HG02981 (cell line): Measurements from ENCODE around the gene AOPEP.
"Not testable (repeated sequence)": the region's sequence is repeated elsewhere in the genome, so short reads cannot be mapped to it uniquely, and the experiment has no call there.

Experiments
- ATAC-seq: cut with Tn5 transposase; IDR thresholded peaks from one replicate; pipeline ENCODE4 v1.9.1; 2021; ENCODE audit warnings: mild to moderate bottlenecking, moderate library complexity; ENCODE audit not compliant: unreplicated experiment

The AOPEP gene

DNA sequence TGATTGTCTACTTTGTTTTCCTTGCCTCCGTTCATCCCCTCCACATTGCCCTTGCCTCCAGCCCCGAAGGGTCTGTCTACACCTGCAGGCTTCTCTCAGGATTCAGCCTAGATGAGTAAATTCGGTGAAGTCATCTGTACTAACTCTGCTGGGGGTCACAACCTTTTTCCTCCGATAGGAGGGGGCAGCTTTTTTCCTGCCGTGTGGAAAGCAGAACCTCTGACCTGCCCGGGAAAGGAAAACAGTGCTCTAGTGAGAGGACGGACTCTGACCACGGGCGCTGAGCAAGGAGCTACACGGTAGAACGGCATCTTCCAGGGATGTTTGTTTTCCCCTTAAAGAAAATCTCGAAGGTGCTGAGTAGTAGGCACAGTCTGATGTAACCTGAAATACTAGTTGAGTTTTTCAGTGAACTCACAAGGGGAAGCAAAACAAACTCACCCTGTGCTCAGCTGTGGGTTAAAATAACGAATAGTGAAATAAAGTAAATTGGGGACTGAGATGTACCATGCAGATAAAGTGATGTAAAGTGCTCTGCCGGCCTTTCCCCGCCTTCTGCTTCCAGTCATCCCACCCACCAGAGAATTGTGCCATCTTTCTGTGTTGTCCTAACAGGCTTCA, 281.8 kb downstream of the AOPEP start:
- ATAC-seq: no peak

DNA sequence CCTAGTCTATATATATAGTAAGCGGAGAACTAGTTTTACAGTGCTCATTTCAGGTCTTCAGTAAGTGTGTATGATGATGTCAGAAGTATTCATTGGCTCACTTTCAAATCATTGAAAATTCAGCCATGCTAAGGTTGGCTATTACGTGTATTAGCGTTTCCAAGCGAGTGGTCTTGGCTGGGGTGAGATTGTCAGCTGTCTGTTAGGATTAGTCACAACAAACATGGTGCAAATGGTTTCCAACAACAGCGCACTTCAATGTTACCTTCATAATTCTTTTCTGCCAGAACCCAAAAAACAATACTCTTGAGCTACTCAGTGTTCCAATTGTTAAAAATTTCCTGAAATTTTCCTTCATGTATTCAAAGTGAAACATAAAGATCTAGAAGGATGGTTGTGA, 283.0 kb downstream of the AOPEP start:
- ATAC-seq: no peak

DNA sequence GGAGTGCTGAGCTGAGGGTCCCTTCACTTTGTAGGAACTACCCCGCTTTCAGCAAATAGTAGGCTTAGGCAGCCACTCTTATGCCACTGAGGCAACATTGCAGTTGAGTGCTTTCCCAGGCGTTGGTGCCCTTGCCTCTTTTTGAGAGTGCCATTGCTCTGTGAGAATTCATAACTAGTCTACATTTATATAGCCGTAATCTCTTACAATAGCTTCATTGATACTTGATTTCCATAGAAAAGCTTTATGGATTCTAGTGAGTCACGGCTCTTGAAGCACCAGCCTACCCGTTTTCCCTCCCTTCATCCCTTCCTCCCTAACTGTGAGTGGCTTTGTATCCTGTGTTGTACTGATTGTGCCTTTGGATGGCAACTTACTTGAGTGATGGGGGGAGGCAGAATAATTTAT, 283.9 kb downstream of the AOPEP start:
- ATAC-seq: no peak

DNA sequence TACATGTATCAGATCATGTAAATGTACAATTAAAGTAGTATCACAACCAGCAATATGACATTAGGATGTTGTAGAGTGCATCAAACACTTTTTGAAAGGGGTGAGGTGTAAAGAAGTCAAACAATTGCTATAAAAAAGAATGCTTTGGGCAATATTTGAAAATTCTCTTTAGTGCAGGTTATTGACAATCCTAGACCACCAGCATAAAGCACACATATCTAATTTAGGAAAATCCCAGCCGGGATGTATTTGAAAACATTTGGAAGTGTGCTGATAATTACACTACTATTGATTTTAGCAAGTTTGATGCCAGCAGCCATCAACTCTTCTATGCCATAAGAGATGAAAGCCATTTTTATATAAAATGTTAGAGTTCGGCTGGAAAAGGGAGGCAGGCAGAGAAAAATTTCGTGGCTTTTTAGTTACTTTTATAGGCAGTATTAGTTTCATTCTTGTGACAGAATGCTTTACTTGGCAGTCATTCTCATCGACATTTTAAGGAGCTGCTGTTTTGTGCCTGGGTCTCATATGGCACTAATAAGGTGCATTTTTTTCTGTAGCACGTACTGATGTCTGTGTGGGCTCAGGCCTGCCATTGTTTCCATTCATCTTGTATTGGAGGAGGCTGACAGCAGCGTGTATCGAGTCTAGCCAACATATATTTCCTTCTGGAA, 285.7 kb downstream of the AOPEP start:
- no peak for ATAC-seq

DNA sequence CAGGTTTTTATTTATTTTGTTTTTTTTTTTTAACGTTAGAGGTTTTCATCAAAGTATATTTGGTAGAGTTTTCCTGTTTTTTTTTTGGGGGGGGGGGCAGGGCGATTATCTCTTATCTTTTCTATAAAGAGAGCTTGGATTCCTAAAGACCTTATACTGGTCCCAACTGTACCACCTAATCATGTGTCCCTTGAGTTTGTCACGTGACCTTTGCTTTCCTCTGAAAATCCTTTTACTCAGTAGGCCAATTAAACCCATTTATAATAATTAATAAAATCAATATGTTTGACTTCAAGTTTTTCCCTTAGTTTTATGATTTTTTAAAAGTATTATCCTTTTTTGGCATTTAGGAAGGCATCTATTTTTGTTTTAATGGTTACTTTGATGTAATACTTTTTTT, 286.4 kb downstream of the AOPEP start:
- no peak for ATAC-seq

DNA sequence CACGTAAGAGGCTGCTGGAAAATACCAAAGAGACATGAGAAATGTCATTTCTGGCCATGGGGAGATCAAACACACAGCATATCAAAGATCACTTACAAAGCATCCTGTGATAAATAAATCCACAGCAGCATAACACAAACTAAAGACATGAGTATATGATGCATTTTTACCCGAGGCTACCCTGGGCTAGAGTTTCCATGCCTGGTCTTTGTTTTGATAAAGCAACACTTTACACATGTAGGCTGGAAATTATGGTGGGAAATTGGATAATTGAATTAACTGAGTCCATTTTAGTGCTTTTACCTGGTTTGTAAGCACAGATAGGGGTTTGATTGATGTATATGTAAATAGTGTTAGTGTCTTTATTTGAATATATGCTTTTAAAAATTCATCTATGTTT, 288.4 kb downstream of the AOPEP start:
- ATAC-seq: no peak

DNA sequence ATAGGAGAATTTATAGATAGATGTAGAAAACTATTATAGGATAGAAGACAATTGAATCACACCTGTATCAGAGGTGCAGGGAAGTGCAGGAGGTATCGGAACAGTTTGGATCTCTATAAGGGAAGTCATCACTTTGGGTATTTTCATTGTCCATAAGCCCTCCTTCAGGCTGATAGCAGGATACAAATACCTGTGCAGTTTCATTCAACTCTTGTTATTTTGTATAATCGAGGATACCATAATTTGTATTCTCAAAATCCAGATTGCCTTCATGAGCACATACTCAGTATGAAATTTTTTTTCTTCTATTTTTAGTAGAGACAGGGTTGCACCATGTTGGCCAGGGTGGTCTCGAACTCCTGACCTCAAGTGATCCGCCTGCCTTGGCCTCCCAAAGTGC, 289.1 kb downstream of the AOPEP start:
- ATAC-seq: no peak

DNA sequence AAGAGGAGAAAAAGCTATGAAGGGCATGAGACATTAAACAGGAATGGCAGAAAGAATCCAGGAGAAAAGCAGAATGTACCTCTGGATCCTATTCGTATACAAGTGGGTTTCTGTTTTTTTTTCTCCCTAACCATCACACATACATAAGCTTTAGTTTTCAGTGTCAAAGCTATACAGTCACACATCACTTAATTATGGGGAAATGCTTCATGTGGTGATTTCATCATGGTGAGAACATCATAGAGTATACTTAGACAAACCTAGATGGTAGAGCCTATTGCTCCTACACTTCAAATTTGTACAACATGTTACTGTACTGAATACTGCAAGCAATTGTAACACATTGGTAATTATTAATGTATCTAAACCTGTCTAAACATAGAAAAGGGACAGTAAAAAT, 290.6 kb downstream of the AOPEP start:
- no peak for ATAC-seq

DNA sequence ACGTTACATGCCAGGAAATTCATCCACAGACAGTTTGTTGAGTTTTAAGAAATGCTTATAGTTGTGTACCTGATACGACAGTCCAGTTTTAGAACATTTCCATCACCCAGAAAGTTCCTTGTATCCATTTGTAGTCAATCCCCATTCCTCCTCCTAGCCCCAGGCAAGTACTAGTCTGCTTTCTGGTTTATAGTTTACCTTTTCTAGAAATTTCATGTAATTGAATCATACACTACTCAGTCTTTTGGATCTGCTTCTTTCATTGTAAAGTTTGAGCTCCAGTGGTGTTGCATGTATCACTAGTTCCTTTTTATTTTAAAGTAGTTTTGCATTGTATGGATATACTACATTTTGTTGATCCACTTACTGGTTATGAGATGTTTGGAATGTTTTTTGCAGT, 291.2 kb downstream of the AOPEP start:
- no peak for ATAC-seq

DNA sequence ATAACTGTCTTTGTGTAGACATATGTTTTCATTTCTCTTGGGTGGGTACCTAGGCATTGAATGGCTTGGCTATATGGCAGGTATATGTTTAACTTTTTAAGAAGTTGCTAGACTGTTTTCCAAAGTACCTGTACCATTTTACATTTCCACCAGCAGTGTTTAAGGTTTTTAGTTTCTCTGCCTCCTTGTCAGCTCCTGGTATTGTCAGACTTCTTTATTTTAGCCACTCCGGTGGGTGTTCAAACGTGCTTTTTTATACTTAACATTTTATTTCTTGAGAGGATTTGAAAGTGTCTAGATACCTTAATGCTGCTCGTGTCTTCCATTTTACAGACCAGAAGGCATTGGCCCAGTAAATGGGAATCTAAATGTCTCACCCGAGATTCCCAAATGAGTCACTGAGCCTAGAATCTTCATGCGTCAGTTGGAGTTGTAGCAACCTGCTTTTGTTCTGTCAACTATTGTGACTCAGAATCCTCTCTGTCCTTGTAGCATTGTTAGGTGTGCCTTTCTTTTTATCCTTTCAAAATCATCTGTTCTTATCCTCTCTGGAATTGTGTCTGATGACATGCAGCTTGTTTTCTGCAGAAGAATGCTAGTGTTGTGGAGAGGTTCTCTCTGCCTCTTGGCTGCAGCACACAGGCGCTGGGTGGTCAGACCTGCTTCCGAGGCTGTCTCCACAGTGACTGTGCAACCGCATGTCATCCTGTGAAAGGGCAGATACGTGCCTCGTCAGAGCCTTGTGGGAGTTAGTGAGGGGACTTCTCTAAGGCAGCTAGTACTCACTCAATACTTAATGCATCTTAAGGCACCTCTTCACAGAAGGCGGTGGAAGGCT, 291.8 kb downstream of the AOPEP start:
- ATAC-seq: no peak

DNA sequence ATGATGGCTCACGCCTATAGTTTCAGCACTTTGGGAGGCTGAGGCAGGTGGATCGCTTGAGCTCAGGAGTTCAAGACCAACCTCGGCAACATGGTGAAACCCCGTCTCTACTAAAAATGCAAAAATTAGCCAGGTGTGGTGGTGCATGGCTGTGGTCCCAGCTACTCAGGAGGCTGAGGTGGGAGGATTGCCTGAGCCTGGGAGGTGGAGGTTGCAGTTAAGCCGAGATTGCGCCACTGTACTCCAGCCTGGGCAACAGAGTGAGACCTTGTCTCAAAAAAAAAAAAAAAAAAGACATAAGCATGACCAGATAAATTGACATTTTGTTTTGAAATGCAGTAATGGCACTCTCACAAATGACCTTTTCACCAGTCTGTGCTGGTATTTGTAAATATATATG, 294.1 kb downstream of the AOPEP start:
- ATAC-seq: not testable (repeated sequence)

DNA sequence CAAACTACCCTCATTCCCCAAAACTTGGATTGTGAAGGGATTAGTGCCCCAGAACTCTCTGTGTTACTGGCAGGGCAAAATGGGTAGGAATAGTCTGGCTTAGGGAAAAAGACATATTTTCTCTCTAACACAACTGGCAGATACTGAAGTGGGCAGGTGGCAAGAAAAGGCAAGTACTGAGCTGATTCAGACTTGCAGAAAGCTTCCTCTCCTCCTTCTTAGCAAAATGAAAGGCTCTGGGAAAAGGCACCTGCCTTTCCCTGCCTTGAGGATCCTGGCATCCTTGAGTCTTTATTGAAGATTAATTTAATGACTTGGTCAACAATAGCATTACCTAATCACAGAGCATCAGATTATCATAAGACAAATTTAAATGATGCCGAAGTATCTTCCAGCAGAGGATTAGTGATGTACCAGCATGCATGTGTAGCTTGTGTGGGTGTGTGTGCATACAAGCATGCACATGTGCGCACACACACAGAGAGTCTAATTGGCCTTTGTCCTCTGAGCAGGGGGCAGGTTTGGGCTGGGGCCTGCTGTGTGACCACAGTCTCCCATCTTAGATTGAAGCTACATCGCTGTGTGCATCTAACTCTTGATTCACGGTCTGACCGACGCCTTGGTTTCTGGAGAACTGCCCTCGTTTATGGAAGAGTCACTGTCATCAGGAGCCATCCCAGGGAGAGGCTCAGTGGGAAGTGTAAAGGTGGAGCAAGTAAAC, 294.8 kb downstream of the AOPEP start:
- ATAC-seq: no peak

DNA sequence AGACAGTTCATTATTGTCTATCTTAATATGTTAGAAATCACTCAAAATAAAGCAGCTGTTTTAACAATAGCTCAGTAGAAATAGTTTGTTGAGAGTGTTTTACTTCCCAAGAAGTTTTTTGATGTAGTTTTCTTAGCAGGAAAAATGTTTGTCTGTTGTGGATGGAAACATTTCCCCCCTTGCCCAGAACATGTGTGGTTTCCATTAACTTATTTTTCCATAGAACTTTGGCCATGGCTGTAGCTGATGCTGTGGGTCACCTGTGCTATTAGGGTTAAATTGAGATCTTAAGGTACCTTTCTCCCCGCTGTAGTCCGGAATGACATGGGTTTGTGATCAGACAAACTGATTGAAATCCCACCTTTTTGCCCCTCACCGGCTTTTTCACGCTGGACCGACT, 296.2 kb downstream of the AOPEP start:
- no peak for ATAC-seq

DNA sequence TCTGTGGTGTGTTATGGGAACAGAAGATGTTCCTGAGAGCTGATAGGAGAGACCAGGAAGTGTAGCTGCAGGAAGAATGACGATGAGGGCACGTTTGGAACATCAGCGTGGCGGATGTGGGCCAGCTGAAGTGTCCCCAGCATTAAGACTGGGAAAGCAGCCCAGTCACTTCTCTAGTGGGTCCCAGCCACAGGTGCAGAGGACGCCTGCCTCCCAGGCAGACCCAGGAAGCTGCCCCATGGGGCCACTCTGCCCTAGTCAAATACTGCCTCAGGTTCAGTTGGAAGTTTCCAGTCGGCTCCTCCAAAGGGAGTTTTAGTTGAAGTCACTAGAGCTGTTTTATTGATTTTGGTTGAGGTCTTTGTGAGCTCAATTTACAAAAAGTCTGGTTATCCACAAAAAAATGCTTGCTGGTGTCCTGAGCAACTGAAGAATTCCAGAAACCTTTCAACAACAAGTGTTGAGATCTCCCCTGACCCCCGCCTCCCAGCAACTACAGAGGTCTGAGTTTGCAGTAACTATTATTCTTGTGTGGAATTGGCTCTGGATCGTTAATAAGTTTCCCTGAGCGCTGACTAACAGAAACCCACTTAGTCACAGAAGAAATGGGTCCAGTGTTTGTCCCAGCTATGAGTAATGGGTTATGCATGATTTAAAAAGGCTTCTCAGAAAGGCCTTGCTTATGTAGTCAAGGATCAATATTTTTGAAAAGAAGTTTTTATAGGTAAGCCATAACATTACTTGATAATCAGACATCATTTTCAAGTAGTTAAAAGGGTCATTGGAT, 296.9 kb downstream of the AOPEP start:
- ATAC-seq: no peak

DNA sequence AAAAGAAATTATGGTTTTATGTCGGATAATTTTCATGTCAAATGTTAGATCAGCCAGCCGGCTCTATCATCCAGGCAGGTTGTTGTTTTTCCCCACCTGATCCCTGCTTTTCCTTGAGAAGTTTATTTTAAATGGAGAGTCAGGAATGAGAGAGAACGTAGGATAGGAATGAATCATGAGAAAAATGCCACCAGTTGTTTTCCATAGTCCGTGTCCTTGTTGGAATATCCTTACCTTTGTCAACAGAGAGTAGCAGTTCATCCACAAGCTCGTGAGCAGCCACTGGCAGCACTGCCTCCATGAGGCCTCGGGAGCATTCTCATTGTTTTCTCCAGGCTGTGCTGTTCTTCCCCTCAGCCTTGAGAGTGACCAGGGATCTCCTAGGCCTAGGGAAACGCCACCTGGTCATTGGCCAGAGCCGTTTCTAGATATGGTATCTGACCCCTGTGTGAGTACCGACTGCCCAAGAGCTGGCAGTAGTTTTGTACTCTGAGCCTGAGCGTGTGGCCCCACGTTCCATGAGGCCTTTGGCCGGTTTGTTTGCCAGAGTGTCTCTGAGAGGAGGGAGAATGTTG, 297.7 kb downstream of the AOPEP start:
- ATAC-seq: no peak

DNA sequence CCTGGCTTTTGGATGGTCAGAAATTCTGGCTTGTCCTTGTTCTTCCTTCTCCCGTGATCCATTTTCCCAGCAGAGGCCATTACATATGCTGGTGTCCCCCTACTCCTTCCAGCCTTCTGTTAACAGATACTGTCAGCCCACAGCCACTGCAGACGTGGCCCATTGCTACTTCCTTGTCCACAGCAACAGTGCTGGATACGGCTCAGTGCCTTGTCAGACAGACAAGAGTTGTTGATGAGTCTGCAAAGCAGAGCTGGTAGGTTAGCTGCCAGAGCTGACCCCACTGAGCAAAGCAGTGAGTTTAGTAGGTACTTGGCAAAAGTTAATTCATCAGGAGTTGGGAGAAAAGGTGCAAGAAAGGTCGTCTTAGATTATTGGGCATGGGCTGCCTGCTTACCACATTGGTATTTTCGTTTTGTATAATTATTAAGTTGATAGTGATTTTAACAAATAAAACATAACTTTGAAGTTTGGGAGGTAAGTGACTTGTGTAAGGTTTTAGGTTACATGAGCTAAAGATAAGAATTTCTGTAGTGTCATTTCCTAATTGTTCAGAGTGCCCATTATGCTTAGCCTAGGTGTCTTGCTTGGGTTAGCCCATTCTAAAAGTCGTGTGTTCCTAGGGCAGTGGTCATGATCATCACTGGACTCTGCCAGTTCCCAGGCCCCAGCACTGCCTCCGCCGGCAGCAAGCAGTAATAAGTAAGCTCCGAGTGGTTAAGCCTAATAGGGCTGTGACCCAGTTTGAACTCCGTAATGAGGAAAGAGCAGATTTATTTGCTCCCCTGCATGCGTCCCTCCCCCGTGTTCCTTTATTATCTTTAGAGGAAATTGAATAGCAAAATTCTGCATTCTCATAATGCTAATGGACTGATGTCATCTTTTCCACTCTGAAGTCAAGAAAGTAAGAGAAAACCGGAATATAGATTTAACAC, 299.0 kb downstream of the AOPEP start:
- no peak for ATAC-seq

DNA sequence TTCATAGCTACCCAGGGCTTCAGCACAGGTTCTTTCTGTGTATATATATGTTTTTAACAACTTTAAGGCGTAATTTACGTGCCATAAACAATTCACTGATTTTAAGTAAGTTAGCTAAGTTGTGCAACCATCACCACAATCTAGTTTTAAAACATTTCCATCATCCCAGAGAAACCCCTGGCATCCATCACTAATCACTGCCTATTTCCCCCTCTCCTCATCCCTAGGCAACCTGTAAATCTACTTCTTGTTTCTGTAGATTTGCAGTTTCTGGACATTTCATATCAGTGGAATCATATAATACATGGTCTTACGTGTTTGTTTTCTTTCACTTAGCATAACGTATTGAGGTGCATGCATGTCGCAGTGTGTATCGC, 299.6 kb downstream of the AOPEP start:
- ATAC-seq: no peak

DNA sequence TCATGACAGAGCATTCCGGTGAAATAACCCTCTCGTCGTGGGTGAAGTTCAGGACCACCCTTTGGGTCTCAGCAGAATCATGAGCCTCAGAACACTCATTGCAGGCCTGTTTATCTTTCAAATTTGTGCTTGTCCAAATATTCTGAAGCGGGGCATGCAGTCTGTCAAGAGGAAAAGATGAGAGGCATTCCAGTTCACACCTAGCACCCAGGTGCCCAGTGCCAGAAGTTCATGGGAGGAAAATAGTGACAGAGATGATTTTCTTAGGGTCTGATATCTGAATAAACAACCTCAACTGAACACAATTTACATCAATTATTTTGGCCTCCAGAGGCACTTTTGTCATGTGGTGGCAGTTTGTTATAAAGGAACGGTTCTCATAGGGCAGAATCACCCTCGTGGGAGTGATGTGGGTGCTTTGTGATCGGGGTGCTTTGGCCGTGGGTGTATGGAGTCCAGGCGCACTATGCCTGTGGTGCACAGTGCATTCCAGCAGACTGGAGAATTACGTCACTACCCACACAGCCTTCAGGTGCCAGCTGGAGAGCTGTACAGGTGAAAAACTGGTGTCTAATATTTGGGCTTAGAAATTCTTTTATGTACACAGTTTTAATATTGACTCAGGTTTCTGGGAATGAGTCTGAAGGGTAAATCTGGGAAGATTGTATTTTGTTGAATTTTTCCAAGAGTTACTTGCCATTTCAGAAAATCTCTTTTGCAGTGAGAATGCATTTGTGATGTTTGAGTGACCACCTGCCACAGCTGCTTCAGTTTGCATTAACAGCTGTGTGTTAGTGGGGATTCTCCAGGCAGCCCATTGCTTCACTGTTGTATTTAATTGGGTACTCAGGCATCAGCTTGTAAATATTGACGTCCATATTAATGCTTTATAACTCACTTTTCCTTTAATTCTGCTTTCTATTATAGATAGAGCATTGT, 301.7 kb downstream of the AOPEP start:
- ATAC-seq: no peak
